OCI-M2 (cell line): ENCODE results near the gene CELF2.
"Not testable (repeated sequence)": the region's sequence is repeated elsewhere in the genome, so short reads cannot be mapped to it uniquely, and the experiment has no call there.

Source experiments
- DNase-seq: peaks from one replicate; lab custom pipeline; 2025; ENCODE audit not compliant: unreplicated experiment; lab: John Stamatoyannopoulos, UW

Gene CELF2

GRCh38 chr10:11168423-11169090, 150.9 kb downstream of the CELF2 start:
- no peak for DNase-seq

- no peak for DNase-seq
These were observed 152.3 kb downstream of the CELF2 start for GRCh38 chr10:11169976-11170375.

GRCh38 chr10:11170574-11170973, 152.9 kb downstream of the CELF2 start:
- DNase-seq = no peak

GRCh38 chr10:11170993-11171851, 153.6 kb downstream of the CELF2 start:
- DNase-seq = no peak

- no peak for DNase-seq
These were observed 155.4 kb downstream of the CELF2 start for GRCh38 chr10:11173042-11173441.

- DNase-seq = no peak
These were observed 158.2 kb downstream of the CELF2 start for GRCh38 chr10:11175823-11176243.

GRCh38 chr10:11176746-11177145, 159.1 kb downstream of the CELF2 start:
- DNase-seq = no peak

GRCh38 chr10:11177381-11177780, 159.7 kb downstream of the CELF2 start:
- no peak for DNase-seq

- DNase-seq = no peak
These were observed 160.3 kb downstream of the CELF2 start for GRCh38 chr10:11177926-11178471.

GRCh38 chr10:11178606-11179515, 161.2 kb downstream of the CELF2 start:
- peak; percentile 85 for DNase-seq

- DNase-seq = no peak
These were observed 161.9 kb downstream of the CELF2 start for GRCh38 chr10:11179516-11180105.

GRCh38 chr10:11180228-11180627, 162.6 kb downstream of the CELF2 start:
- DNase-seq = no peak

GRCh38 chr10:11181978-11182377, 164.3 kb downstream of the CELF2 start:
- DNase-seq = no peak

GRCh38 chr10:11183015-11183414, 165.3 kb downstream of the CELF2 start:
- DNase-seq = no peak

GRCh38 chr10:11184093-11184492, 166.4 kb downstream of the CELF2 start:
- no peak for DNase-seq

- DNase-seq = not testable (repeated sequence)
These were observed 167.5 kb downstream of the CELF2 start for GRCh38 chr10:11185128-11185665.

GRCh38 chr10:11186374-11186773, 168.7 kb downstream of the CELF2 start:
- DNase-seq = no peak

- DNase-seq = no peak
These were observed 172.1 kb downstream of the CELF2 start for GRCh38 chr10:11189582-11190376.

- DNase-seq = no peak
These were observed 173.5 kb downstream of the CELF2 start for GRCh38 chr10:11191190-11191589.

GRCh38 chr10:11191678-11192077, 174.0 kb downstream of the CELF2 start:
- no peak for DNase-seq
